HepG2 (cell line): Measurements from ENCODE around the gene SSBP4. TPM values are rescaled to one million over a fixed set of nuclear protein-coding genes. Genes with fewer than 3 reads are reported as not detected.

Experiments
- ATAC-seq: fragments of 200-7000 bp; cut with Tn5 transposase; 3 replicates; pipeline ENCODE4 v1.9.1; 2020; ENCODE audit warnings: mild to moderate bottlenecking, moderate library complexity
- BruUV-seq: library from RNA; stranded (reverse); fragments of 400-500 nt; replicated peaks from 2 replicates; lab custom pipeline; 2021; lab: Mats Ljungman, UMichigan
- CTCF ChIA-PET: fragments of 300-600 bp; formaldehyde crosslinking; extraction: SDS; loops from one replicate; lab custom pipeline; 2021; ENCODE audit warnings: low total read pairs, inconsistent platforms, low intra/inter-chr PET ratio; lab: Yijun Ruan, JAX
- POLR2A ChIA-PET: fragments of 350-600 bp; sonication (Branson Sonifier 250); formaldehyde crosslinking; loops from one replicate; lab custom pipeline; 2020; ENCODE audit warnings: antibody characterized with exemption, inconsistent platforms; lab: Yijun Ruan, JAX
- DNase-seq: peaks from one replicate; pipeline ENCODE4 v3.0.0-alpha.2; 2015; ENCODE audit warnings: low spot score
- FAIRE-seq: peaks from 3 replicates; lab custom pipeline; 2011; peaks lifted over from hg19 to GRCh38; lab: Jason Lieb, UNC
- H2AFZ ChIP-seq: one replicate; pipeline ENCODE4 v1.6.1; 2011; ENCODE audit warnings: low read length, inconsistent platforms
- H3K27ac ChIP-seq: fragments of 300-600 bp; 3 replicates; pipeline ENCODE4 v1.8.0; 2011; ENCODE audit warnings: mixed run types, mild to moderate bottlenecking, mixed read lengths, low read length, inconsistent platforms; ENCODE audit not compliant: insufficient read depth; ENCODE audit errors: extremely low read length
- H3K27me3 ChIP-seq, 2 experiments: fragments of 200-600 bp in 1 of 2; 2 replicates in 1 of 2; 3 replicates in 1 of 2; pipeline versions ENCODE4 v1.6.0 to v1.8.0; 2011; ENCODE audit warnings: low read length in 2 of 2, mild to moderate bottlenecking in 2 of 2, moderate library complexity in 2 of 2, inconsistent platforms in 1 of 2; ENCODE audit not compliant: insufficient read depth in 2 of 2, control insufficient read depth in 1 of 2
- H3K36me3 ChIP-seq, 2 experiments: fragments of 200-600 bp in 1 of 2; replicated peaks in 1 of 2; 2 replicates in 1 of 2; 3 replicates in 1 of 2; pipeline versions ENCODE4 v1.5.1 to v1.8.0; 2011; ENCODE audit warnings: low read length in 2 of 2, inconsistent platforms in 1 of 2; ENCODE audit not compliant: insufficient read depth in 2 of 2, control insufficient read depth in 1 of 2
- H3K4me1 ChIP-seq: 2 replicates; pipeline ENCODE4 v1.5.1; 2012; ENCODE audit warnings: low read length, inconsistent platforms; ENCODE audit not compliant: insufficient read depth
- H3K4me2 ChIP-seq: 2 replicates; pipeline ENCODE4 v1.6.0; 2011; ENCODE audit warnings: low read depth, low read length, inconsistent platforms
- H3K4me3 ChIP-seq, 3 experiments: fragments of 200-600 bp in 1 of 3; sonication (generic), shearing (Covaris generic) in 1 of 3; replicated peaks in 1 of 3; 2 replicates each; pipeline ENCODE4 v1.5.1; 2011 to 2016; ENCODE audit warnings: low read length in 3 of 3, inconsistent platforms in 2 of 3, low read depth in 2 of 3, mild to moderate bottlenecking in 2 of 3, control low read depth in 1 of 3, mixed read lengths in 1 of 3; ENCODE audit not compliant: insufficient read depth in 1 of 3
- H3K79me2 ChIP-seq: one replicate; pipeline ENCODE4 v1.6.1; 2011; ENCODE audit warnings: low read length, inconsistent platforms; ENCODE audit not compliant: insufficient read depth
- H3K9ac ChIP-seq: 2 replicates; pipeline ENCODE4 v1.6.0; 2011; ENCODE audit warnings: mild to moderate bottlenecking, low read depth, low read length, inconsistent platforms; ENCODE audit not compliant: insufficient read depth
- H3K9me3 ChIP-seq: 2 replicates; pipeline ENCODE4 v1.5.1; 2012; ENCODE audit warnings: mild to moderate bottlenecking, low read length
- H4K20me1 ChIP-seq: 2 replicates; pipeline ENCODE4 v1.6.0; 2011; ENCODE audit warnings: inconsistent platforms, mild to moderate bottlenecking, low read length, moderate library complexity; ENCODE audit not compliant: insufficient read depth
- ELF3 ChIP-seq: IDR thresholded peaks from 2 replicates; pipeline ENCODE4 v1.6.1; 2016; ENCODE audit warnings: missing genetic modification reagents, missing compliant biosample characterization
- MEIS1 ChIP-seq: sonication (generic); formaldehyde crosslinking; IDR thresholded peaks from 2 replicates; pipeline ENCODE4 v1.9.0; 2021; ENCODE audit warnings: mild to moderate bottlenecking, missing genetic modification reagents, moderate library complexity, borderline replicate concordance
- MXD4 ChIP-seq: IDR thresholded peaks from 2 replicates; pipeline ENCODE4 v1.6.1; 2016; ENCODE audit warnings: mild to moderate bottlenecking, missing biosample characterization, missing genetic modification reagents
- NONO ChIP-seq, 2 experiments: fragments of 450-650 bp in 1 of 2; sonication (generic) in 1 of 2; formaldehyde crosslinking in 1 of 2; IDR thresholded peaks in 1 of 2; conservative IDR thresholded peaks in 1 of 2; 2 replicates each; pipeline versions ENCODE4 v1.6.1 to v1.8.0; 2017 to 2022; ENCODE audit warnings: mild to moderate bottlenecking in 1 of 2, missing genetic modification reagents in 1 of 2, moderate library complexity in 1 of 2
- NR2F1 ChIP-seq, 2 experiments: fragments of 450-650 bp in 1 of 2; formaldehyde crosslinking in 1 of 2; IDR thresholded peaks; 2 replicates each; pipeline versions ENCODE4 v1.5.0 to v1.6.1; 2016 to 2020; ENCODE audit warnings: mild to moderate bottlenecking in 1 of 2, missing compliant biosample characterization in 1 of 2, missing genetic modification reagents in 1 of 2, moderate library complexity in 1 of 2
- NR3C1 ChIP-seq: sonication (generic); formaldehyde crosslinking; IDR thresholded peaks from 2 replicates; pipeline ENCODE4 v1.4.0; 2020; ENCODE audit warnings: missing genetic modification reagents
- PAF1 ChIP-seq: IDR thresholded peaks from 2 replicates; pipeline ENCODE4 v1.6.1; 2016; ENCODE audit warnings: missing genetic modification reagents, missing compliant biosample characterization
- RFX5 ChIP-seq: IDR thresholded peaks from 2 replicates; pipeline ENCODE4 v1.6.1; 2011; ENCODE audit warnings: low read depth, low read length, improper control_type of control experiment
- XRCC5 ChIP-seq: fragments of 200-400 bp; formaldehyde crosslinking; optimal IDR thresholded peaks from 2 replicates; pipeline ENCODE3; 2017; ENCODE audit warnings: mild to moderate bottlenecking, low read length
- ZBTB38 ChIP-seq: sonication (generic); formaldehyde crosslinking; IDR thresholded peaks from 2 replicates; pipeline ENCODE4 v1.5.1; 2020; ENCODE audit warnings: mild to moderate bottlenecking, missing genetic modification reagents
- ZFX ChIP-seq: sonication (generic); formaldehyde crosslinking; IDR thresholded peaks from 2 replicates; pipeline ENCODE4 v1.4.0; 2020; ENCODE audit warnings: mild to moderate bottlenecking, low read depth, missing genetic modification reagents, moderate library complexity
- ZNF143 ChIP-seq: sonication (generic); formaldehyde crosslinking; IDR thresholded peaks from 2 replicates; pipeline ENCODE4 v1.4.0; 2020; ENCODE audit warnings: missing genetic modification reagents
- ZNF24 ChIP-seq: fragments of 450-650 bp; IDR thresholded peaks from 2 replicates; pipeline ENCODE4 v1.6.1; 2017; ENCODE audit warnings: antibody characterized with exemption, mild to moderate bottlenecking
- ZNF44 ChIP-seq: sonication (generic); formaldehyde crosslinking; IDR thresholded peaks from 2 replicates; pipeline ENCODE4 v1.5.1; 2020; ENCODE audit warnings: mild to moderate bottlenecking, missing genetic modification reagents
- ZNF709 ChIP-seq: sonication (generic); formaldehyde crosslinking; IDR thresholded peaks from 2 replicates; pipeline ENCODE4 v1.5.0; 2020; ENCODE audit warnings: mild to moderate bottlenecking, missing genetic modification reagents
- ZNF75D ChIP-seq: sonication (generic); formaldehyde crosslinking; IDR thresholded peaks from 2 replicates; pipeline ENCODE4 v1.8.1; 2023; ENCODE audit warnings: missing genetic modification reagents, mild to moderate bottlenecking, borderline replicate concordance
- WGBS: methylation state at CpG from one replicate; pipeline ENCODE4 v1.1.6; 2017; ENCODE audit warnings: low lambda C conversion rate; 5-methylcytosine and 5-hydroxymethylcytosine counted together
- in situ Hi-C: cut with HindIII; loops from 2 replicates; pipeline ENCODE4 v1.10.0; 2017; ENCODE audit warnings: low pct_unique_long_range_greater_than_20kb; ENCODE audit not compliant: extremely low pct_ligation_motif_present
- intact Hi-C: fragments of 100-400 bp; cut with micrococcal nuclease; formaldehyde crosslinking; loops from one replicate; pipeline ENCODE4 v1.10.0; 2022; ENCODE audit not compliant: unreplicated experiment
- polyA plus RNA-seq, 8 experiments: library from polyadenylated mRNA; depleted of rRNA in 3 of 8; stranded (reverse) in 7 of 8; unstranded in 1 of 8; fragments of >200 nt; fragmentation: Illumina TruSeq in 4 of 8; extraction: Trizol in 4 of 8; gene quantifications; 2 replicates each; pipeline versions ENCODE4 v1.2.1 to v1.2.3, GENCODE V29; 2011 to 2016; ENCODE audit warnings: low read depth in 4 of 8, missing spikeins in 1 of 8, mixed read lengths in 1 of 8; ENCODE audit not compliant: insufficient read depth in 1 of 8
- total RNA-seq, 5 experiments: library from RNA; depleted of rRNA; stranded (reverse); fragments of >200 nt; fragmentation: Illumina TruSeq; extraction: Trizol; gene quantifications; 2 replicates each; pipeline ENCODE4 v1.2.3, GENCODE V29; 2016; ENCODE audit warnings: low read depth in 1 of 5
- TF ChIP-seq, protein P1 (sequence below): sonication (generic); formaldehyde crosslinking; IDR thresholded peaks from 2 replicates; pipeline ENCODE4 v1.5.1; 2020; ENCODE audit warnings: missing genetic modification reagents, mild to moderate bottlenecking, borderline replicate concordance
- TF ChIP-seq, protein P2 (sequence below): IDR thresholded peaks from 2 replicates; pipeline ENCODE4 v1.4.0; 2020; ENCODE audit warnings: mild to moderate bottlenecking, missing genetic modification reagents

The SSBP4 gene
- total and polyA plus RNA-seq, 2 of the 13 experiments (the other 11 are each of a cell fraction or from before 2014, with no cell fraction given) = 20.8 to 39.5 TPM

DNA sequence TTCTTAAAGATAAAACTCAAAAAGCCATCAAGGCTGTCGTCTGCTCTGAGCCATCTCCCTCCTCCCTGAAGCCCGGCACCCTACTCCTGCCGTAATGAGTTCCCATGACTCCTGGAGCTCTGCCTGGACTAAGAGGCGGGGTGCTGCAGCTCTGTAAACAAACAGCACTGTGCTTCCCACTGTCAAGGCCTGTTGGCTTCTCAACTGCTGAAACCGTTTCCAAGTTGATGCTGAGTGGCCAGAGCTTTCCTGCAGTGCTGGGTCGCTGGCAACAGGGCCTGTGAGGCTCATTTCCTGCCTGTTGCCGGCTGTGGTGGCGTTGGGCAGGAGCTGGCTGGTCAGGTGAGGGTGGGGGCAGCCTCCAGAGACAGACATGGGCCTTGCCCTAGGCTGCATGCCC, 45.4 kb downstream of the SSBP4 start:
- WGBS = 23% methylated on average over 4 of the region's 8 CpGs
- FAIRE-seq = peak; percentile 81
- no TSS peak for BruUV-seq
- Histone ChIP-seq H3K4me2 (no peak overlapping the region), H3K27me3 (no peaks in the 10 kb centered on the region), H3K27ac (peak overlapping the region; percentile 36), H3K9ac (no peak overlapping the region), H3K36me3 (peaks cover 18 to 39% of the 10 kb centered on the region in 2 experiments), H3K4me3 (no peak overlapping the region), H4K20me1 (peaks cover 24% of the 10 kb centered on the region; the same call in 1 of the 2 replicates), H3K79me2 (peaks cover 16% of the 10 kb centered on the region), H3K4me1 (peaks cover 50% of the 10 kb centered on the region), H2AFZ (no peak overlapping the region), H3K9me3 (no peaks in the 10 kb centered on the region)
- ChIA-PET POLR2A (interaction anchor here (1.0 to 1.4 kb wide), 2 partner anchors 107 to 124 kb away, joined by 3 read pairs; partner anchors contain the start of genes REX1BD and UBA52), CTCF (no interaction called here)
- intact Hi-C loops (loop anchor here (5.0 kb wide), 2 partner anchors 43 to 213 kb away; no protein-coding TSS in a partner anchor), in situ Hi-C loops (no loop called here)
- peak; percentile 80 for DNase-seq
- peak; percentile 49 for ATAC-seq
- TF ChIP-seq PAF1 (CRISPR knock-in tag) (no peak), ZNF143 (CRISPR knock-in tag) (0 out of 2 replicates have a peak, but pooled peaks have one; percentile 39), ZNF44 (CRISPR knock-in tag) (no peak), XRCC5 (peak; percentile 20), ZBTB38 (CRISPR knock-in tag) (peak; percentile 47; the same call in 1 of the 2 replicates), RFX5 (peak; percentile 90), ZFX (peak; percentile 72), NR2F1 (CRISPR knock-in tag; IDR thresholded peaks at IDR 0.05) (no peak), MXD4 (0 out of 2 replicates have a peak, but pooled peaks have one; percentile 34), NR3C1 (CRISPR knock-in tag) (no peak), ZNF709 (no peak), NONO (IDR thresholded peaks at IDR 0.05) (no peak), NONO (CRISPR knock-in tag; conservative IDR thresholded peaks at IDR 0.05) (no peak), ZNF24 (no peak), ZNF75D (CRISPR knock-in tag) (no peak), MEIS1 (no peak), ELF3 (CRISPR knock-in tag) (no peak)
- TF ChIP-seq, protein P1, sequence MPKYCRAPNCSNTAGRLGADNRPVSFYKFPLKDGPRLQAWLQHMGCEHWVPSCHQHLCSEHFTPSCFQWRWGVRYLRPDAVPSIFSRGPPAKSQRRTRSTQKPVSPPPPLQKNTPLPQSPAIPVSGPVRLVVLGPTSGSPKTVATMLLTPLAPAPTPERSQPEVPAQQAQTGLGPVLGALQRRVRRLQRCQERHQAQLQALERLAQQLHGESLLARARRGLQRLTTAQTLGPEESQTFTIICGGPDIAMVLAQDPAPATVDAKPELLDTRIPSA (CRISPR knock-in tag) = no peak
- TF ChIP-seq, protein P2, sequence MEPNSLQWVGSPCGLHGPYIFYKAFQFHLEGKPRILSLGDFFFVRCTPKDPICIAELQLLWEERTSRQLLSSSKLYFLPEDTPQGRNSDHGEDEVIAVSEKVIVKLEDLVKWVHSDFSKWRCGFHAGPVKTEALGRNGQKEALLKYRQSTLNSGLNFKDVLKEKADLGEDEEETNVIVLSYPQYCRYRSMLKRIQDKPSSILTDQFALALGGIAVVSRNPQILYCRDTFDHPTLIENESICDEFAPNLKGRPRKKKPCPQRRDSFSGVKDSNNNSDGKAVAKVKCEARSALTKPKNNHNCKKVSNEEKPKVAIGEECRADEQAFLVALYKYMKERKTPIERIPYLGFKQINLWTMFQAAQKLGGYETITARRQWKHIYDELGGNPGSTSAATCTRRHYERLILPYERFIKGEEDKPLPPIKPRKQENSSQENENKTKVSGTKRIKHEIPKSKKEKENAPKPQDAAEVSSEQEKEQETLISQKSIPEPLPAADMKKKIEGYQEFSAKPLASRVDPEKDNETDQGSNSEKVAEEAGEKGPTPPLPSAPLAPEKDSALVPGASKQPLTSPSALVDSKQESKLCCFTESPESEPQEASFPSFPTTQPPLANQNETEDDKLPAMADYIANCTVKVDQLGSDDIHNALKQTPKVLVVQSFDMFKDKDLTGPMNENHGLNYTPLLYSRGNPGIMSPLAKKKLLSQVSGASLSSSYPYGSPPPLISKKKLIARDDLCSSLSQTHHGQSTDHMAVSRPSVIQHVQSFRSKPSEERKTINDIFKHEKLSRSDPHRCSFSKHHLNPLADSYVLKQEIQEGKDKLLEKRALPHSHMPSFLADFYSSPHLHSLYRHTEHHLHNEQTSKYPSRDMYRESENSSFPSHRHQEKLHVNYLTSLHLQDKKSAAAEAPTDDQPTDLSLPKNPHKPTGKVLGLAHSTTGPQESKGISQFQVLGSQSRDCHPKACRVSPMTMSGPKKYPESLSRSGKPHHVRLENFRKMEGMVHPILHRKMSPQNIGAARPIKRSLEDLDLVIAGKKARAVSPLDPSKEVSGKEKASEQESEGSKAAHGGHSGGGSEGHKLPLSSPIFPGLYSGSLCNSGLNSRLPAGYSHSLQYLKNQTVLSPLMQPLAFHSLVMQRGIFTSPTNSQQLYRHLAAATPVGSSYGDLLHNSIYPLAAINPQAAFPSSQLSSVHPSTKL (CRISPR knock-in tag) = 0 out of 2 replicates have a peak, but pooled peaks have one; percentile 15
